CD14-positive monocyte (primary cell): ENCODE results near the gene DHCR24. TPM values are rescaled to one million over a fixed set of nuclear protein-coding genes. Genes with fewer than 3 reads are reported as not detected.

Experiments used
- DNase-seq, 3 donors: peaks; one replicate each; pipeline ENCODE4 v3.0.0-alpha.2; 2011 to 2022
- H2AFZ ChIP-seq: 2 replicates; pipeline ENCODE4 v1.6.0; 2012; ENCODE audit warnings: mild to moderate bottlenecking, low read depth, low read length, inconsistent platforms; ENCODE audit not compliant: insufficient read depth, poor library complexity, severe bottlenecking
- H3K27ac ChIP-seq, 2 donors: 1 replicate in 1 of 2; 2 replicates in 1 of 2; pipeline ENCODE4 v1.5.1; 2012 to 2013; ENCODE audit warnings: low read length in 2 of 2, control low read depth in 1 of 2, inconsistent platforms in 1 of 2, low read depth in 1 of 2, mild to moderate bottlenecking in 1 of 2
- H3K27me3 ChIP-seq, 2 donors: one replicate each; pipeline versions ENCODE4 v1.6.0 to v1.6.1; 2011 to 2013; ENCODE audit warnings: low read length in 2 of 2; ENCODE audit not compliant: control insufficient read depth in 2 of 2, insufficient read depth in 2 of 2
- H3K36me3 ChIP-seq, 2 donors: replicated peaks in 1 of 2; 1 replicate in 1 of 2; 2 replicates in 1 of 2; pipeline versions ENCODE4 v1.5.1 to v1.6.1; 2012 to 2013; ENCODE audit warnings: low read length in 2 of 2, control low read depth in 1 of 2, inconsistent platforms in 1 of 2, mild to moderate bottlenecking in 1 of 2; ENCODE audit not compliant: insufficient read depth in 2 of 2, control insufficient read depth in 1 of 2
- H3K4me1 ChIP-seq, 2 donors: 1 replicate in 1 of 2; 2 replicates in 1 of 2; pipeline versions ENCODE4 v1.5.1 to v1.6.1; 2012 to 2013; ENCODE audit warnings: low read length in 2 of 2, control low read depth in 1 of 2, inconsistent platforms in 1 of 2, mild to moderate bottlenecking in 1 of 2, moderate library complexity in 1 of 2; ENCODE audit not compliant: insufficient read depth in 2 of 2, control insufficient read depth in 1 of 2
- H3K4me2 ChIP-seq: replicated peaks from 2 replicates; pipeline ENCODE3; 2012; ENCODE audit warnings: low read length, moderate library complexity, mild to moderate bottlenecking; ENCODE audit not compliant: poor library complexity, severe bottlenecking; ENCODE audit errors: extremely low read depth
- H3K4me3 ChIP-seq, 3 experiments: fragments of 200-600 bp in 1 of 3; sonication (generic) in 1 of 3; replicated peaks in 1 of 3; 1 replicate in 2 of 3; 2 replicates in 1 of 3; pipeline ENCODE4 v1.5.1; 2011 to 2013; ENCODE audit warnings: low read length in 3 of 3, mild to moderate bottlenecking in 3 of 3, control low read depth in 2 of 3, low read depth in 2 of 3, inconsistent platforms in 1 of 3, moderate library complexity in 1 of 3
- H3K79me2 ChIP-seq: 2 replicates; pipeline ENCODE4 v1.6.0; 2012; ENCODE audit warnings: mild to moderate bottlenecking, control low read depth, inconsistent platforms, low read length, moderate library complexity; ENCODE audit not compliant: insufficient read depth
- H3K9ac ChIP-seq: 2 replicates; pipeline ENCODE4 v1.6.0; 2017; ENCODE audit warnings: low read length, mild to moderate bottlenecking; ENCODE audit not compliant: insufficient read depth, poor library complexity, severe bottlenecking
- H3K9me3 ChIP-seq, 2 donors: replicated peaks in 1 of 2; 1 replicate in 1 of 2; 2 replicates in 1 of 2; pipeline versions ENCODE4 v1.5.1 to v1.6.1; 2012 to 2013; ENCODE audit warnings: low read length in 2 of 2, control low read depth in 1 of 2; ENCODE audit not compliant: control insufficient read depth in 1 of 2, insufficient read depth in 1 of 2
- H4K20me1 ChIP-seq: 2 replicates; pipeline ENCODE4 v1.6.0; 2012; ENCODE audit warnings: mild to moderate bottlenecking, low read length, control low read depth, moderate library complexity; ENCODE audit not compliant: insufficient read depth
- H3K27ac Mint-ChIP-seq, 7 donors: one replicate each; pipeline ENCODE4 v1.8.0; 2020; ENCODE audit warnings: mild to moderate bottlenecking in 7 of 7, mixed read lengths in 7 of 7, moderate library complexity in 6 of 7, inconsistent platforms in 2 of 7
- H3K27me3 Mint-ChIP-seq, 3 donors: one replicate each; pipeline ENCODE4 v1.8.0; 2021 to 2022; ENCODE audit warnings: low read depth in 3 of 3, mild to moderate bottlenecking in 3 of 3, mixed read lengths in 3 of 3, moderate library complexity in 3 of 3, inconsistent platforms in 1 of 3
- H3K36me3 Mint-ChIP-seq, 2 donors: one replicate each; pipeline ENCODE4 v1.8.0; 2020; ENCODE audit warnings: mixed read lengths in 2 of 2, inconsistent platforms in 1 of 2, mild to moderate bottlenecking in 1 of 2
- H3K4me1 Mint-ChIP-seq: one replicate; pipeline ENCODE4 v1.8.0; 2020; ENCODE audit warnings: mild to moderate bottlenecking, mixed read lengths
- H3K4me3 Mint-ChIP-seq, 2 donors: one replicate each; pipeline ENCODE4 v1.8.0; 2020; ENCODE audit warnings: mild to moderate bottlenecking in 2 of 2, mixed read lengths in 2 of 2, moderate library complexity in 1 of 2
- H3K9me3 Mint-ChIP-seq, 7 donors: one replicate each; pipeline ENCODE4 v1.8.0; 2020 to 2022; ENCODE audit warnings: mixed read lengths in 7 of 7, mild to moderate bottlenecking in 6 of 7, moderate library complexity in 6 of 7, inconsistent platforms in 2 of 7
- WGBS: methylation state at CpG from one replicate; pipeline ENCODE4 v1.1.5; 2013; ENCODE audit warnings: missing lambda C conversion rate; ENCODE audit not compliant: insufficient coverage; 5-methylcytosine and 5-hydroxymethylcytosine counted together
- intact Hi-C, 2 donors: fragments of 100-400 bp; cut with micrococcal nuclease; formaldehyde crosslinking; loops; one replicate each; pipeline versions ENCODE4 v1.15.0 to v1.15.1; 2023
- polyA plus RNA-seq, 3 donors: library from polyadenylated mRNA; depleted of rRNA in 1 of 3; unstranded in 2 of 3; stranded (reverse) in 1 of 3; fragments of 300-500 nt in 2 of 3; fragments of >200 nt in 1 of 3; fragmentation: Illumina TruSeq in 2 of 3; gene quantifications; 1 replicate in 2 of 3; 2 replicates in 1 of 3; pipeline ENCODE4 v1.2.3, GENCODE V29; 2012 to 2021
- TF ChIP-seq, protein P1 (sequence below): fragments of 200-600 bp; IDR thresholded peaks from one replicate; pipeline ENCODE4 v1.8.0; 2022; ENCODE audit warnings: antibody characterized with exemption, mild to moderate bottlenecking

The DHCR24 gene
- polyA plus RNA-seq, 3 donors, result 0.48 to 3.5 (median 3.0) TPM

DNA sequence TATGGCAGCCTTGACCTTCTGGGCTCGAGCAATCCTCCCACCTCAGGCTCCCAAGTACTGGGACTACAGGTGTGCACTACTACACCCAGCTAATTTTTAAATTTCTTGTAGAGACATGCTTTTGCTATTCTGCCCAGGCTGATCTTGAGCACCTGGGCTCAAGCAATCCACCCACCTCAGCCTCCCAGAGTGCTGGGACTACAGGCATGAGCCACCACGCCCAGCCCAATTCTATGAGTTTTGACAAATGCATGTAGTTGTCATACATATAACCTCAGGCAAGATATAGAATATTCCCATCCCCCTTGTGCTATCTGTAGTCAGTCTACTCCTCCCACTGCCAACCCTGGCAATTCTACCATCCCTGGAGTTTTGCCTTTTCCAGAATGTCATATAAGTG, 47.2 kb downstream of the DHCR24 start:
- Histone ChIP-seq H3K4me1 (no peaks in the 10 kb centered on the region), H3K27ac (no peak overlapping the region), H2AFZ (no peak overlapping the region), H3K27me3 (no peaks in the 10 kb centered on the region), H3K4me2 (no peak overlapping the region), H3K36me3 (no peaks in the 10 kb centered on the region), H3K9ac (no peak overlapping the region), H4K20me1 (no peaks in the 10 kb centered on the region), H3K4me3 (no peak overlapping the region), H3K79me2 (no peaks in the 10 kb centered on the region), H3K9me3 (no peaks in the 10 kb centered on the region)
- H3K9me3 Mint-ChIP-seq, result peaks cover 0 to 5% (median 2%) of the 10 kb centered on the region in 7 donors
- no peaks in the 10 kb centered on the region for H3K4me1 Mint-ChIP-seq
- H3K27me3 Mint-ChIP-seq, result peaks cover 1 to 5% (median 2%) of the 10 kb centered on the region in 3 donors
- intact Hi-C loops, result no loop called here
- 10% methylated on average over 1 of the region's 2 CpGs for WGBS
- H3K4me3 Mint-ChIP-seq, result no peak overlapping the region
- H3K36me3 Mint-ChIP-seq, result no peaks in the 10 kb centered on the region
- no peak overlapping the region for H3K27ac Mint-ChIP-seq
- DNase-seq, result no peak
- TF ChIP-seq, protein P1, sequence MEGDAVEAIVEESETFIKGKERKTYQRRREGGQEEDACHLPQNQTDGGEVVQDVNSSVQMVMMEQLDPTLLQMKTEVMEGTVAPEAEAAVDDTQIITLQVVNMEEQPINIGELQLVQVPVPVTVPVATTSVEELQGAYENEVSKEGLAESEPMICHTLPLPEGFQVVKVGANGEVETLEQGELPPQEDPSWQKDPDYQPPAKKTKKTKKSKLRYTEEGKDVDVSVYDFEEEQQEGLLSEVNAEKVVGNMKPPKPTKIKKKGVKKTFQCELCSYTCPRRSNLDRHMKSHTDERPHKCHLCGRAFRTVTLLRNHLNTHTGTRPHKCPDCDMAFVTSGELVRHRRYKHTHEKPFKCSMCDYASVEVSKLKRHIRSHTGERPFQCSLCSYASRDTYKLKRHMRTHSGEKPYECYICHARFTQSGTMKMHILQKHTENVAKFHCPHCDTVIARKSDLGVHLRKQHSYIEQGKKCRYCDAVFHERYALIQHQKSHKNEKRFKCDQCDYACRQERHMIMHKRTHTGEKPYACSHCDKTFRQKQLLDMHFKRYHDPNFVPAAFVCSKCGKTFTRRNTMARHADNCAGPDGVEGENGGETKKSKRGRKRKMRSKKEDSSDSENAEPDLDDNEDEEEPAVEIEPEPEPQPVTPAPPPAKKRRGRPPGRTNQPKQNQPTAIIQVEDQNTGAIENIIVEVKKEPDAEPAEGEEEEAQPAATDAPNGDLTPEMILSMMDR, result no peak

DNA sequence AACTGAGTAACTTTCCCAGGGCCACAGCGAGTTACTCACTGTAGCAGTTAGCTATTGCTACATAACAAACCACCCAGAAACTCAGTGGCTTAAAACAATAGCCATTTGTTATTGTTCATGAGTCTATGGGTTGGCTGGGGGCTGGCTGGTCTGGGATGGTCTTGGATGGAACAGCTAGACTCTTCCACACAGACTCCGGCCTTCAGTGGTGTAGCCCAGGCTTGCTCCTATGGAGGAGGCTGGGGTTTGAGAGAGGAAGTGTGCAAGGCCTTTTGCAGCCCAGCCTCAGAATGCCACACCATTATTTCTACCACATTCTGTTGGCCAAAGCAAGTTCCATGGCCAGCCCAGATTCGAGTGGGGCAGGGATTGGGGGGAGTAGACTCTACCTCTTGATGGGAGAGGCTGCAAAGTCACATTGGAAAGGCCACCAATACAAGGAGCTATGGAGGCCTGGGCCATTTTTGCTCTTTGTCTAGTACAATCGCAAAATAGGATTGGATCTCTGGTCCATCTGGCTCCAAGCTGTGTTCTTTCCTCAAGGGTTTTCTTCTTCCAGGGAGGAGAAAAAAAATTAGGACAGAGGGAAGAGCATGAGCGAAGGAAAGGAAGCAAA, 48.3 kb downstream of the DHCR24 start:
- Mint-ChIP-seq H3K9me3 (peaks cover 0 to 3% (median 0%) of the 10 kb centered on the region in 7 donors), H3K27ac (no peak overlapping the region)
- no peak overlapping the region for H3K27ac ChIP-seq

More for the DNA sequence above, 48.3 kb downstream of the DHCR24 start:
- Mint-ChIP-seq H3K4me1 (no peaks in the 10 kb centered on the region), H3K27me3 (peaks cover 1 to 6% (median 2%) of the 10 kb centered on the region in 3 donors), H3K36me3 (no peaks in the 10 kb centered on the region), H3K4me3 (no peak overlapping the region)
- no peak overlapping the region for H3K4me2 ChIP-seq
- no peaks in the 10 kb centered on the region for H3K27me3 ChIP-seq
- intact Hi-C loops, result no loop called here
- H4K20me1 ChIP-seq, result no peaks in the 10 kb centered on the region
- TF ChIP-seq, protein P1, result no peak
- no peak for DNase-seq
- H2AFZ ChIP-seq, result no peak overlapping the region
- no peak overlapping the region for H3K9ac ChIP-seq
- 75% methylated on average over 3 of the region's 5 CpGs for WGBS
- H3K4me3 ChIP-seq, result no peak overlapping the region
- no peaks in the 10 kb centered on the region for H3K36me3 ChIP-seq
- H3K79me2 ChIP-seq, result no peaks in the 10 kb centered on the region
- H3K4me1 ChIP-seq, result no peaks in the 10 kb centered on the region
- H3K9me3 ChIP-seq, result no peaks in the 10 kb centered on the region
